HL-60 (cell line): ENCODE measurements around the gene FGF21.

ENCODE experiments used
- SPI1 ChIP-seq: IDR thresholded peaks from 2 replicates; pipeline ENCODE4 v1.6.1; 2012; ENCODE audit warnings: low read depth, mild to moderate bottlenecking, borderline replicate concordance
- TF ChIP-seq, protein P1 (sequence below): IDR thresholded peaks from 2 replicates; pipeline ENCODE4 v1.6.1; 2012; ENCODE audit warnings: low read depth; ENCODE audit not compliant: insufficient replicate concordance

GRCh38 chr19:48713864-48714755 is 41.2 kb upstream of the FGF21 start:
- TF ChIP-seq, protein P1, sequence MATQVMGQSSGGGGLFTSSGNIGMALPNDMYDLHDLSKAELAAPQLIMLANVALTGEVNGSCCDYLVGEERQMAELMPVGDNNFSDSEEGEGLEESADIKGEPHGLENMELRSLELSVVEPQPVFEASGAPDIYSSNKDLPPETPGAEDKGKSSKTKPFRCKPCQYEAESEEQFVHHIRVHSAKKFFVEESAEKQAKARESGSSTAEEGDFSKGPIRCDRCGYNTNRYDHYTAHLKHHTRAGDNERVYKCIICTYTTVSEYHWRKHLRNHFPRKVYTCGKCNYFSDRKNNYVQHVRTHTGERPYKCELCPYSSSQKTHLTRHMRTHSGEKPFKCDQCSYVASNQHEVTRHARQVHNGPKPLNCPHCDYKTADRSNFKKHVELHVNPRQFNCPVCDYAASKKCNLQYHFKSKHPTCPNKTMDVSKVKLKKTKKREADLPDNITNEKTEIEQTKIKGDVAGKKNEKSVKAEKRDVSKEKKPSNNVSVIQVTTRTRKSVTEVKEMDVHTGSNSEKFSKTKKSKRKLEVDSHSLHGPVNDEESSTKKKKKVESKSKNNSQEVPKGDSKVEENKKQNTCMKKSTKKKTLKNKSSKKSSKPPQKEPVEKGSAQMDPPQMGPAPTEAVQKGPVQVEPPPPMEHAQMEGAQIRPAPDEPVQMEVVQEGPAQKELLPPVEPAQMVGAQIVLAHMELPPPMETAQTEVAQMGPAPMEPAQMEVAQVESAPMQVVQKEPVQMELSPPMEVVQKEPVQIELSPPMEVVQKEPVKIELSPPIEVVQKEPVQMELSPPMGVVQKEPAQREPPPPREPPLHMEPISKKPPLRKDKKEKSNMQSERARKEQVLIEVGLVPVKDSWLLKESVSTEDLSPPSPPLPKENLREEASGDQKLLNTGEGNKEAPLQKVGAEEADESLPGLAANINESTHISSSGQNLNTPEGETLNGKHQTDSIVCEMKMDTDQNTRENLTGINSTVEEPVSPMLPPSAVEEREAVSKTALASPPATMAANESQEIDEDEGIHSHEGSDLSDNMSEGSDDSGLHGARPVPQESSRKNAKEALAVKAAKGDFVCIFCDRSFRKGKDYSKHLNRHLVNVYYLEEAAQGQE: no peak
- TF ChIP-seq SPI1: no peak
